UCSD-AML1 (cell line): ENCODE results near the gene SMNDC1.

Experiments
- DNase-seq: peaks from one replicate; lab custom pipeline; 2025; ENCODE audit not compliant: unreplicated experiment; lab: John Stamatoyannopoulos, UW

The SMNDC1 gene

GRCh38 chr10:110327262-110327914, 22.7 kb upstream of the SMNDC1 start:
- no peak for DNase-seq

GRCh38 chr10:110326351-110327032, 21.8 kb upstream of the SMNDC1 start:
- no peak for DNase-seq

DNA sequence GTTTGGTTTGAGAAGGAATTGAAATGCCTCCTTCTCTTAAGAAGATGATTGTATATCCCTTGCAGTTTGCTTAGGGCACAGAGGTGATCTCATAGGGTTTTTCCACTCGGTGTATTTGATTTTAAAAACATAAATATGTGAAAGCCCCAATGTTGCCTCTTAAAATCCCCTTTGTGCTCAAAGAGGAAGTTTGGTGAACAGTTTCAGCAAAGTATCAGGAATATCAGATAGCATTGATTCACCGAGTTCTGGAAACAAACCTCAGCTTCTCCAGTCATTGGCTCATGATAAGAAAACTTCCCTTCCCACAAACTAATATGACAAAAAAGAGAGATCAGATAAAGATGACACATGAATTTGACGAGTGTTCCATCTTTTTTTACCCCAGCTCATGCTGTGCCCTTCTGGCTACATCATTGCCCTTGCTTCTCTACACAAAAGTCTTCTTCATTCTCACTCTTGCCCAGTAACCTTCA, 20.1 kb upstream of the SMNDC1 start:
- no peak for DNase-seq

GRCh38 chr10:110324201-110324804, 19.6 kb upstream of the SMNDC1 start:
- no peak for DNase-seq

DNA sequence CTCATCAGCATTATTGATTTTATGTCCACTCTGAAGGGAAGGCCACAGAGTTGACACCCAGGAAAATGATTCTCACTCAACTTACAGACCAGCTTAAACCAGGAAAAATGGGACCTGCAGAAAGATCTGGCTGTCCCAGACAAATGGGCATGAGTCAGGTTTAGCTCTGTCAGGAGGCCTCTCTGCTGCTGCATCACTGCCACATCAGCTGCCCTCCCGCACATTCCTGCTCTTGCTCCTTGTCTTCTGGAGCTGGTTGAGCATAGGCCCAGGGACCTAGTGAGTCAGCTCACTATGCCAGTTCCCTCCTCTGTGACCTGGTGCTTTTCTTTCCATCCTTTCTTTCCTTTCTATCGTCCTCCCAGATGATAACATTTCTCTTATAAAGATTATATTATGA, 18.8 kb upstream of the SMNDC1 start:
- no peak for DNase-seq

DNA sequence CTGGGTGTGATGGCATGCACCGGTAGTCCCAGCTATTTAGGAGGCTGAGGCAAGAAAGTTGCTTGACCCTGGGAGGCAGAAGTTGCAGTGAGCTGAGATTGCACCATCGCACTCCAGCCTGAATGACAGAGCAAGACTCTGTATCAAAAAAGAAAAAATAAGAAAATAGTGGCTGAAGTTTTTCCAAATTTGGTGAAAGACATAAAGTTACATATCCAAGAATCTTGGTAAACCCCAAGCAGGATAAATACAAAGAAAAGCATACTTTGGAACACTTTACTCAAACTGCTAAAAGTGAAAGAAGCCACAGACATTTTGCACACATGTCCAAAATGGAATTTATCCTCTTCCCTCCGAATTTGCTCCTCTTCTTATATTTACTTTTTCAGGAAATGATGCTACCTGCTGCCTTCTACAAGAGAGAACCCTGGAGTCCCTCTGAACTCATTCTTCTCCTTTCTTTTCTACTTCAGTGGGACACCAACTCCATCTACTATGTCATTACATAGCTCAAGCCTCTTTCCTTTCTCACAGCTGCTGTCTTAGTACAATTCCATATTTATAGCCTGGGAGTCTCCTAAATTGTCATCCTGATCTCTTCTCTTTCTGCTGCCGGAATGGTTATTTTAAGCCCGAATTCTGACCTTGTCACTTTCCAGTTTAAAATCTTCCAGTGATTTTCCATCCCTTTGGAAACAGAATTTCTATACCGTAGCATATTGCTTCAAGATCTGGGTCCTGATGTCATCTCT, 17.3 kb upstream of the SMNDC1 start:
- no peak for DNase-seq

DNA sequence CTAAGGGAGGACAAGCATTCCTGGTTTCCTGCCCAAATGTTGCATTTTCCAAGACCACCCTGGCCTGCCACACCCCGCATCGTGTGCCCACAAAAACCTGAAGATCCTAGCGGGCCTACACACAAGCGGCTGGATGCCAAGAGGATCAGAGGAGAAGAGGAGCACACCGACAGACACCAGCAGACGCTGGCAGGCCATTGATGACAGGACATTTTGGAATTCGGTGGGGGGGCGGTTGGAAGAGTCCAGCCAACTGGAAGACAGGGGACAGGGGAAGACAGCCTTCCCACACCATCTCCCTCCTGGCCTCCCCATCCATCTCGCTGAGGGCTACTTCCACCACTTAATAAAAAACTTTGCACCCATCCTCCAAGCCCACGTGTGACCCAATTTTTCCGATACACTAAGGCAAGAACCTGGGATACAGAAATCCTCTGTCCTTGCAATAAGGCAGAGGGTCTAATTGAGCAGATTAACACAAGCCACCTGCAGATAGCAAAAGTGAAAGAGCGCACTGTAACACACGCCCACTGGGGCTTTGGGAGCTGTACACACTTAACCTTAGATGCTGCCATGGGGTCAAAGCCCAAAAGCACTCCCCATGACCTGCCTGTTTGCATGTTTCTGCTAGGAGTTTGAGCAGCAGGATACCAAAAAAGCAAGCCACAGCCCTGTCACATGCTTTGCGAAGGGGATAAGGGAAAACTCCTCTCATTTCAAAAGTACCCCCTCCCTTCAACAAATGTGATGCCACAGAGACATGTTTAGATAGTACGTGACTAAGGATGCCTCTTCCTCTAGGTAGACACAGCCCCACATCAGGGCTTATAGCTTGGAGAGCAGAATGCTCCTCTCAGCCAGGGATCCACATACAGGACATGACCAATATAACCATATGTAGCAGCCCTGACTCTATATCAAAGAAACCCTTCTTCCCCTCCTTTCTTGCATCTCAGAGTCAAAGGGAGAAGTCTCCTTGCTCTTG, 13.4 kb upstream of the SMNDC1 start:
- no peak for DNase-seq

GRCh38 chr10:110313674-110314073, 9.0 kb upstream of the SMNDC1 start:
- DNase-seq = no peak

- DNase-seq = no peak
Observed at GRCh38 chr10:110312206-110312605, 7.5 kb upstream of the SMNDC1 start.

DNA sequence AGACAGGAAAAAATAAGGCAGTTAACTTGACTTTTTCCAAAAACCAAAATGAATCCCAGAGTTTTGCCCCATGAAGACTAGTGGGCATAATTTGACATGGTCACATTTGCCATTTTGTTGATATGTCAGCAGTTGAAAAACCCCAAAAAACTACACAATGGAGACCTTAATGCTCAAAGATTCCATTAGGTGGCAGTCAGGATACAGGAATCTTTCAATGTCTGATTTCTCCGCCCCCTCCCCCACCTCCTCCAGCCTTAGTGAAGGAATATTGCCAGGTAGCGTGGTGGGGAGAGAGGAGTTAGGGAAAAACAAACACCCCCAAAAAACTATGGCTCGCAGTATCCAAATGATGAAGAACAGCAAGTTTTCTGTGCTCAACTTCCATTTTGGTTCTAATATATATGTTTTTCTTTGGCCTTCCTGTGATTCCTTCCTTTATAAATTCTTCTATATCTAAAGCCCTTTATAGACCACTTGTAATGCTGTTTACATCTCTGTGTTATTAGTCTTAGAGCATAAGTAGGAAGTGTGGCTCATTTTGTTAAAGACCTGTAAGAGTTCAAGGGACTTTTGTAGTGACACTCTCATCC, 6.7 kb upstream of the SMNDC1 start:
- DNase-seq = peak; percentile 36

DNA sequence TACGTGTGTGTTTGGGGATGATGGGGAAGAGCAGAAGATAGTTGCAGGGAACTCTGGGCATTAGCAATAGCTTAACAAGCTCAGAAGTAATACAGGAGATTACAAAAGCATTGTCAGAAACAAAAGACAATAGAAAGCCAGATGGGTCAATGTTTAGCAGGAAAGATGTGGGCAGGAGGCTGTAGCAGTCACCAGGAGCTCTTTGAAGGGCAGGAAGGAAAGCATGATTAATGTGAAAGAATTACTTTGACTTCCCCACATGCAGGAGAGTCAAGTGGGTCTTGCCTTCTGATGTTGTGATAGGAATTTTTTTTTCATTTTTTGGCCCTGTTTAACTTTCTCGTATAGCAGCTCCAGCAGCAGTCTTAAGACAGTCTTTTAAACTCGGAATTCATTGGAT, 6.0 kb upstream of the SMNDC1 start:
- no peak for DNase-seq

- DNase-seq = no peak
Observed at GRCh38 chr10:110307805-110308204, 3.1 kb upstream of the SMNDC1 start.

GRCh38 chr10:110306452-110306768, 1.7 kb upstream of the SMNDC1 start:
- DNase-seq = no peak

- DNase-seq = peak; percentile 23
Observed at GRCh38 chr10:110305767-110306451, 1.2 kb upstream of the SMNDC1 start.

DNA sequence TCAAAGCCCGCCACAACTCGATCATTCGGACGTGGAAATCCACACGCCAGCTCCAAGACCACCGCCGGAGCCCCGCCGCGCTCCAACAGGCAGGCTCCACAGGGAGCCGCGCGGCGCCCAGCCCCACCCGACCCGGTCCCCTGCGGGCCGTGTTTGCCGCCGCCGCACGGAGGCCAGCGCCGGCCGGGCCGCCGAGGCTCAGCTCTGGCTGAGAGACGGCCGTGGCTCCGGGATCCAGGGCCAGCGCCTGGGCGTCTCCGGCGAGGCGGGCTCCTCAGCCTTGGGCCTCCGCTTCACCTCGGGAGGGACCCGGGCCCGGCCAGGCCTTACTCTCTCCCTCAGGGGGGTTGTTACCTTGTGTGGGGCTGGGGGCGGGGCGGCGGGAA, 333 bp downstream of the SMNDC1 start:
- DNase-seq = no peak

DNA sequence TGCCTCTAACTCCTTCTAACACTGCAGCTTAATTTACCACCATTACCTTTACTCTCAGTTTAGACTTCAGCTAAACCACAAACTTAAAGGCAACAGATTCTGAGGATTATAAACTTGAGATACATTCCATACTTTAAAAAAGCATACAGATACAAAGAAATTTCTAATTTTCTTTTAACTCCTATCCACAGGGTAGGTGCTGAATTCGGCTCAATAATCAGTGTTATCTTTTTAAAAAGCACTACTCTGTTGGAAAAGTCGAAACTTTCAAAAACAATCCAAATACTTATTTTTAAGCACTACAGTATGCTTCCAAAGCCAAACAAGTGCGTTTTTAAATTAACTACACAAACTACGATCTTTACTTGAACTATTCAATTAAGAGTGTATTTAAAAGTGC, 1.0 kb downstream of the SMNDC1 start:
- DNase-seq = no peak

GRCh38 chr10:110300486-110300986, 4.2 kb downstream of the SMNDC1 start:
- no peak for DNase-seq

DNA sequence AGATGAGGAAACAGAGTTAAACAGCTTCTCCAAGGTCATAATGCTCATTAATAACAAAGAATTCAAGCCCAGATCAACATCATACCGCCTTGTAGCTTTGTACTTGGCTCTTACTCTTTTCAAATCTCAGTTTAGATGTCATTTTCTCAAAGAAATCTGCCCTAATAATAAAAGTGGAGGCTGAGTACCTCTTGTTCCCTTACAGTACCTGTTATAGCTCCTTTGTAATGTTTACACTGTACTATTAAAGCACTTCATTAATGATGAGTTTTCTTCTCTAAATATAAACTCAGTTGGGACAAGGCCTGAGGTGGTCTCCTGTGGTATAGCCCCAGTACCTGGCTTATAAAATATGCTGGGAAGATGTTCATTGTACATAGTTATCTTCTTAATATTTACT, 7.8 kb downstream of the SMNDC1 start:
- no peak for DNase-seq

DNA sequence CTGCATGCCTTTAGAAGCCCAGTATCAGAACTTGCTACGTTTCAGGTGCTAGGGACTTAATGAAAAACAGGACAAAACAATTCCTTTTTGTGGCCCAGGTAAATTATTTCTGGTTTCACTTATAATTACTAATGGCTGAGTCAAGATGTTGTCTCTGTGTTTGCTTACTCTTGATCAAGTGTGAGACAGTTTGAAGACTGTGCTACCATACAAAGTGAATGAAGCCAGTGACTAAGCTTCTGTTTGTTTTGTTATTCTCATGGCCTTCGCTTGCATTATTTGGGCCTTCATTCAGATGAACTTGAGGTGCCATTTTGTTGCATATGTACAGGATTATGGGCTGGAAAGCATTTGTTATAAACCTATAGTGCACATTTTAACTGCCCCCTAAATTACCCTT, 17.9 kb downstream of the SMNDC1 start:
- no peak for DNase-seq

DNA sequence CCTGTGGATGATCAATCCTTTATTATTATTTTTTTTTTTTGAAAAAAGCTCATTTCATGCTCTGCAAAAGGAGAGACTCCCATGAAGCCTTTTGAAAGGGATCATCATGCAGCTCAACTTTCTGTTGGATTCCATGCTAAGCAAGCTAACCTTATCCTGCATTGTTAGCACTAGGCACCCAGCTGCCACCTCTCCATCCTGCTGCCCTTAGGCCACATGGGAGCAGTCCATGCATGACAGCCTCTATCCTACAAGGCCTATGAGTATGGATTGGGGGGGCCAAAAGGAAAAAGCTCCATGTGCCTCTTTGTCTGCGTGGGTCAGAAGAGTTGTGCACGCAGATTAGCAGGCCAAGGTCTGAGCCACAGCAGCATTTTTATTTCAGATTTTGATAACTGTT, 19.2 kb downstream of the SMNDC1 start:
- DNase-seq = no peak
